Naive B cell (primary cell): ENCODE measurements around the gene ZFR2. TPM values are rescaled to one million over a fixed set of nuclear protein-coding genes. Genes with fewer than 3 reads are reported as not detected.
A peak's percentile ranks its signal among the peaks of the same experiment; 100 is the strongest.
"Not testable (repeated sequence)": the region's sequence is repeated elsewhere in the genome, so short reads cannot be mapped to it uniquely, and the experiment has no call there.

ENCODE experiments used
- ATAC-seq, 2 donors: fragments of 150-1000 bp; cut with Tn5 transposase; 2 replicates each; pipeline ENCODE4 v1.10.0; 2021; ENCODE audit warnings: low read depth in 2 of 2, mild to moderate bottlenecking in 2 of 2, moderate library complexity in 2 of 2
- DNase-seq: peaks from one replicate; pipeline ENCODE4 v3.0.0; 2022
- H3K27ac Mint-ChIP-seq, 6 donors: one replicate each; pipeline ENCODE4 v1.8.0; 2020 to 2022; ENCODE audit warnings: mild to moderate bottlenecking in 6 of 6, mixed read lengths in 6 of 6, moderate library complexity in 5 of 6, inconsistent platforms in 2 of 6
- H3K27me3 Mint-ChIP-seq, 3 donors: one replicate each; pipeline ENCODE4 v1.8.0; 2021 to 2022; ENCODE audit warnings: mixed read lengths in 3 of 3, mild to moderate bottlenecking in 1 of 3
- H3K36me3 Mint-ChIP-seq, 2 donors: one replicate each; pipeline ENCODE4 v1.8.0; 2020 to 2022; ENCODE audit warnings: mixed read lengths in 2 of 2, inconsistent platforms in 1 of 2, mild to moderate bottlenecking in 1 of 2
- H3K4me1 Mint-ChIP-seq, 3 donors: one replicate each; pipeline ENCODE4 v1.8.0; 2020 to 2022; ENCODE audit warnings: mixed read lengths in 3 of 3, inconsistent platforms in 1 of 3, mild to moderate bottlenecking in 1 of 3, moderate library complexity in 1 of 3
- H3K4me3 Mint-ChIP-seq, 8 donors: one replicate each; pipeline ENCODE4 v1.8.0; 2020 to 2022; ENCODE audit warnings: mild to moderate bottlenecking in 8 of 8, mixed read lengths in 8 of 8, moderate library complexity in 8 of 8, inconsistent platforms in 2 of 8
- H3K9me3 Mint-ChIP-seq, 7 donors: one replicate each; pipeline ENCODE4 v1.8.0; 2020 to 2022; ENCODE audit warnings: mixed read lengths in 7 of 7, mild to moderate bottlenecking in 5 of 7, inconsistent platforms in 2 of 7, moderate library complexity in 1 of 7
- polyA plus RNA-seq, 6 donors: library from polyadenylated mRNA; unstranded; fragments of 300-500 nt; fragmentation: Illumina TruSeq; gene quantifications; one replicate each; pipeline ENCODE4 v1.2.3, GENCODE V29; 2021; ENCODE audit warnings: low read depth in 6 of 6

Gene ZFR2
- polyA plus RNA-seq, 6 donors from 2014 or later: 0.45 to 3.5 (median 0.95) TPM; not detected in 3

DNA sequence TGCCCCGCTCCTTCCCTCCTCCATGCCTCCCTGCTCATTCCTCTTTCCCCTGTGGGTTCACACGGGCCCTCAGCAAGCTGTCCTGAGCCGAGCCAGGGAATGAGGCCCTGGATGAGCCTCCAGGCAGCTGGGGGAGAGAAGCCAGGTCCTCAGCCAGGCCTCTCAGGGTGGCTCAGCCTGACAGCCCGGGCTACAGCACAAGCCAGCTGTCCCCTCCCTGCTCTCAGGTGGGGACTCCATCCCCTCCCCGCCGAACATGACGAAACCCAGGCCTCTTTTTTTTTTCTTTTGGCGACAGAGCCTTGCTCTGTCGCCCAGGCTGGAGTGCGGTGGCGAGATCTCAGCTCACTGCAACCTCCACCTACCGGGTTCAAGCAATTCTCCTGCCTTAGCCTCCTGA, 42.7 kb downstream of the ZFR2 start:
- no peaks in the 10 kb centered on the region for H3K9me3 Mint-ChIP-seq
- ATAC-seq (no peak), DNase-seq (no peak)
- H3K4me3 Mint-ChIP-seq: peak overlapping the region in 1 of 8 donors; percentile 9
- peaks cover 0 to 29% (median 5%) of the 10 kb centered on the region in 3 donors for H3K27me3 Mint-ChIP-seq
- no peak overlapping the region for H3K27ac Mint-ChIP-seq
- H3K36me3 Mint-ChIP-seq: no peaks in the 10 kb centered on the region
- peaks cover 6 to 8% (median 7%) of the 10 kb centered on the region in 3 donors for H3K4me1 Mint-ChIP-seq

DNA sequence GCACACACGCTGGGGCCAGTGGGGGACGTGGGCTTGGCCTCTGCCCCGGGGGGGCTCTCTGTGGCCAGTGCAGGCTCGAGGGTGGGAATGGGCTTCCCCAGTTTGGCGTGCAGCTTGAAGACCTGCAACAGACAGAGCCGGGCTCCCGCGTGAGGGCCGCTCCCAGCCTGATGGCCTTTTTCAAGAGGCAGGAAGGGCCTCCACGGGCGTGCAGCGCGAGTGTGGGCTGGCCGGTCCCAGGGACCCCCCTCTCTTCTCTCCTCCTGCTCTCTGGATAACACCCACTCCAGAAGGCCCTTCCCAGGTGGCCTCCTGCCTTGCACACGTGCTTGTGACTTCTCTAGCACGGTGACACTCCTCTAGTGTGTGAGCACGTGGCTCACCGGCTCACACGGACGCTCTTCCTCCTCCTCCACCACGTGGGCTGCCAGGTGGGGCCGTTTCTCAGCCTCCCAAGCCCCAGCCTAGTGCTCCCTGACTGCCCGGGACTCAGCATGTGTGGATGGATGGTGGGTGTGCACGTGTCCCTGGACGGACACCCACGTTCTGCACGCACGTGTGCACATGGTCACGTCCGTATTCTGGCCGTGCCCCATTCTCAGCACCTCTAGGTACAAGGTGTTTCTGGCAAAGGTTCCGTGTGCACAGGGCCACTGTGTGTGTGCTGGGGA, 43.4 kb downstream of the ZFR2 start:
- Mint-ChIP-seq H3K9me3 (no peaks in the 10 kb centered on the region), H3K4me3 (no peak overlapping the region), H3K27ac (no peak overlapping the region), H3K4me1 (peaks cover 6 to 8% (median 8%) of the 10 kb centered on the region in 3 donors), H3K36me3 (no peaks in the 10 kb centered on the region), H3K27me3 (peaks cover 0 to 22% (median 0%) of the 10 kb centered on the region in 3 donors)
- DNase-seq (no peak), ATAC-seq (no peak)

DNA sequence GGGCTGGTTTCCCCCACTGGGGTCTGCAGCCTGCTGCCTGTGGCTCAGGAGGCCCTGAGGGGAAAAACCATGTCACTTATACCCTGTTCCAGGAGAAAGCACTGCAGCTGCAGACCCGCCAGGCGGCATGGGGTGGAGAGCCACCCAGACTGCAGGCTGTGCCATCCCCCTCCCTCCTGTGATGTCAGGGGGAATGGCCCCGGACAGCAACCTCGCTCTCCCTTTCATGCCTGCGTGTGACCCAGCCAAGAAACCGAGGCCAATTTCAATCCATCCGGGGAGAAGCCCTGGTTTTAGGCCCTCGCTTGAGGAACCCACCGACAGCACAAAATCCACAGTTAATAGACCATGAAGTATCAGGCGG, 45.5 kb downstream of the ZFR2 start:
- peaks cover 6 to 22% (median 11%) of the 10 kb centered on the region in 3 donors for H3K4me1 Mint-ChIP-seq
- H3K9me3 Mint-ChIP-seq: no peaks in the 10 kb centered on the region
- peaks cover 0 to 13% (median 0%) of the 10 kb centered on the region in 3 donors for H3K27me3 Mint-ChIP-seq
- no peak overlapping the region for H3K4me3 Mint-ChIP-seq
- ATAC-seq (no peak), DNase-seq (no peak)
- H3K27ac Mint-ChIP-seq: no peak overlapping the region
- no peaks in the 10 kb centered on the region for H3K36me3 Mint-ChIP-seq

DNA sequence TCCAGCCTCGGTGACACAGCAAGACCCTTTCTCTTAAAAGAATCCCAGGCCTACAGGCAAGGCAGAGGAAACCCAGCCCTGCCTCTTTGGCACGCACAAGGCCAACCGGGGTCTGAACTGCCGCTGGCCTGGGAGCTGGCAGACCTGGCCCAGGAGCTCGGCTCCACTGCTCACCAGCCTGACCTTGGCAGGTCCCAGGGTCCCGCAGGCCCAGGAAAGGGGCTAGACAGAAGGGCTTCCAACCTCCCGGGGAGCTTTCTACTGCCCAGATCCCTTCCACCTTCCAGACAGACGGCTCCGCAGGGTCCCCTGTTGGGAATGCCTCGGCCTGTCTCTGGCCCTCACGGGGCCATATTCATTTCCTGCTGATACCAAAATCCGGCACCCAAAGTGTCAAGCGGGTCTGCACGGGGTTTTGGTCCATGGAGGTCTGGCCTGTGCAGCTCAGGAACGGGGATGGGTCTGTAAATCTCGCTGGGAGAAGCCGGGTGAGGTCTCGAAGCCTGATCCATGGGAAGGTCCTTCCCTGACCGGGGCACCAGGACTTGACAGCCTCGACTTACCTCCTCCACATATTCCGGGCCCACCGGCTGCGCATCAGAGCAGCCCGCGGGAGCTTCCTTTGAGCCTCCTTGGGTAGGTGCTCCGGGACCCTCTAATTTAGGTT, 46.0 kb downstream of the ZFR2 start:
- Mint-ChIP-seq H3K4me1 (peaks cover 7 to 22% (median 16%) of the 10 kb centered on the region in 3 donors), H3K27me3 (peaks cover 0 to 13% (median 0%) of the 10 kb centered on the region in 3 donors), H3K9me3 (no peaks in the 10 kb centered on the region), H3K27ac (no peak overlapping the region), H3K4me3 (no peak overlapping the region), H3K36me3 (no peaks in the 10 kb centered on the region)
- ATAC-seq: no peak
- DNase-seq: no peak

DNA sequence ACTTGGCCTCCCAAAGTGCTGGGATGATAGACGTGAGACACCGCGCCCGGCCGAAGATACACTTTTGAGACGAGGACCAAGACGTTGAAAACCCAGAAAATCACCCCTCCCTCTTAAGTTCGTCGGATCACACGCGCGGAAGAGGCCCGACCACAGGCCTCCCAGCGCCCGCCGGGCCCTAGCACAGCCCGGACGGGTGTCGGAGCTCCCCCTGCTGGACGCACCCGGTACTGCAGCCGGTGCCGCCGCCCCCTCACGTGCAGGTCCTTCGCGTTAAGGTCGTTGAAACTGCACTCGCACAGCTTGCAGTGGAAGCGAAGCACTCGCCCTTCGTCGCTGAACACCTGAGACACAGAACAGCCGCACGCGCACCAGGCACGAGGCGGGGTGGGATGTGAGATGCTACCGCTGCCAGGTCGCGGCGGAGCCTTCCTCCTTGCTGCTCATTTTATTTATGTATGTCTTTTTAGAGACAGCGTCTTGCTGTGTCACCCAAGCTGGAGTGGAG, 46.9 kb downstream of the ZFR2 start:
- Mint-ChIP-seq H3K4me1 (peaks cover 9 to 22% (median 18%) of the 10 kb centered on the region in 3 donors), H3K27ac (peak overlapping the region; percentile 43 to 92 (median 82)), H3K27me3 (peaks cover 0 to 13% (median 0%) of the 10 kb centered on the region in 3 donors), H3K36me3 (no peaks in the 10 kb centered on the region), H3K9me3 (no peaks in the 10 kb centered on the region), H3K4me3 (peak overlapping the region; percentile 24 to 72 (median 32))
- peak; percentile 90 to 96 for ATAC-seq
- peak; percentile 83 for DNase-seq

DNA sequence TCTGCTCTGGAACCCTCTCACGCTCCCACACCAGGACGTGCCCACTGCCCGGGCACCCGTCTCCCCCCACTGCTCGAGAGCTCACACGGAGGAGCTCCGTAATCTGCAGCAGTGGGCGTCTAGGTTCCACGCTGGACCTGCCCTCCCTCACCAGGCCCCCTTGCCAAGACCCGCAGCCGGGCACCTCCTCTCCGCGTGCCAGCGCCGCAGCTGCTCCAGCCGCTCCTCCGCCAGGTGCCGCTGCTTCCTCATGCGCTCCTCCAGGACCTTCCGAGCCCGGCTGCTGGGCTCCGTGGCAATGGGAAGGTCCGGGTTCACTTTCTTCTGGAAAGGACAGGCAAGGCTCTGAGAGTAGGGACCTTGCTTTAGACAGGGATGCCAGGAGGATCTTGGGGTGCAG, 47.7 kb downstream of the ZFR2 start:
- Mint-ChIP-seq H3K4me1 (peaks cover 9 to 22% (median 18%) of the 10 kb centered on the region in 3 donors), H3K9me3 (no peaks in the 10 kb centered on the region), H3K36me3 (no peaks in the 10 kb centered on the region), H3K4me3 (no peak overlapping the region), H3K27me3 (peaks cover 0 to 9% (median 0%) of the 10 kb centered on the region in 3 donors), H3K27ac (no peak overlapping the region)
- no peak for ATAC-seq
- DNase-seq: no peak

DNA sequence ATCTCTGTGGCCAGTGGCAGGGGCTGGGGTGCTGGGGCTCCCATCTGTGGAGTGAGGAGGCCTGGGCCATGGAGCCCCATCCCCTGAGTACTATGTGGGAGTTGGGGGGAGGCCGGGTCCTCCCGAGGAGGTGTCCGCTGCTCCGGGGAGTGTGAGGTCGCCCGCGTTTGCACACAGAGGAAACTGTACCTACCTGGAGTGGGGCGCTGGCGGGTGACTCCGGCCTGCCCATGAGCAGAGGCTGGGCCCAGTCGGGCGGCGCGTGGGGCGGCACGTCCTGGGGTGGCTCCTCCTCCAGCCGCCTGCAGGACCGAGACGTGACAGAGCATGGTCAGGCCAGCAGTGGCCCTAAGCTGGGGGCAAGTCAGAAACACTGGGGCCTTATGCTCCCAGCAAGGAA, 48.8 kb downstream of the ZFR2 start:
- no peaks in the 10 kb centered on the region for H3K9me3 Mint-ChIP-seq
- H3K36me3 Mint-ChIP-seq: no peaks in the 10 kb centered on the region
- H3K27ac Mint-ChIP-seq: no peak overlapping the region
- ATAC-seq (no peak), DNase-seq (no peak)
- H3K4me1 Mint-ChIP-seq: peaks cover 9 to 23% (median 18%) of the 10 kb centered on the region in 3 donors
- no peaks in the 10 kb centered on the region for H3K27me3 Mint-ChIP-seq
- no peak overlapping the region for H3K4me3 Mint-ChIP-seq

DNA sequence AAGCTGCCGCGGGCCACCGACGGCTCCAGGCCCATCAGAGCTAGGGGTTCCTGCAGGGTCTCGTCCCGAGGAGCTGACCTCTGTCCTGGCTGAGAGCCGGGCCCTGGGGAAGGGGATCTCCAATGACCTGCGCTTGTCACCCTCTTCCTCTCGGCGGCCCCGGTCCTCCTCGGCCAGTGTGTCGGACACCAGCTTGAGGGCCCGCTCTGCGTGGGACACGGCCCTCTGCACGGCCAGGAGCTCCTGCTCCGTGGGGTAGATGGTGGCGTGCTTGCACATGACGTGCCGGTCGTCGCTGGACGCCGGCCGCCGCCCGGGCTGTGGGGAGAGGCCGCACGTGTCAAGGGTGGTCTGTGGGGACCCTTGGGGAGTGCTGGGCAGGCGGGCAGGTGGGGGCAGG, 49.9 kb downstream of the ZFR2 start:
- H3K36me3 Mint-ChIP-seq: no peaks in the 10 kb centered on the region
- H3K27ac Mint-ChIP-seq: no peak overlapping the region
- no peaks in the 10 kb centered on the region for H3K9me3 Mint-ChIP-seq
- DNase-seq (no peak), ATAC-seq (no peak)
- H3K27me3 Mint-ChIP-seq: no peaks in the 10 kb centered on the region
- no peak overlapping the region for H3K4me3 Mint-ChIP-seq
- H3K4me1 Mint-ChIP-seq: peaks cover 15 to 33% (median 26%) of the 10 kb centered on the region in 3 donors

DNA sequence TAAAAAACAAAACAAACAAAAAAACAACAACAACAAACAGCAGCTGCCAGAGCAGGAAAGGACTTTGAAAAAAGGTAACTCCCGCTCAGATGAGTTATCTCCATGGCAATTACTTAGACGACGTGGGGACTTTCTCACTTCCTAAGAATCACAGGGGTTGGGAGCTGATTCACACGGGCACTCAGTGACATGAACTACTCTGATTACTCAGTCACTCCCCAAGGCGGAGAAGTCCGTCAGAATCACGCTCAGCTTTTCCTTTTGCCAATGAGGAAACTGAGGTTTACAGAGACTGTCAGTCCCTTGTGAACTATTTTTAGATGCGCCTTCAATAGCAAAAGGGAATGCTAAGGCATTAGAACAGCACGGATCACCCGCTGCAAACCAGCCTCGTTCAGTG, 50.4 kb downstream of the ZFR2 start:
- H3K9me3 Mint-ChIP-seq: no peaks in the 10 kb centered on the region
- DNase-seq (no peak), ATAC-seq (no peak)
- peaks cover 18 to 38% (median 30%) of the 10 kb centered on the region in 3 donors for H3K4me1 Mint-ChIP-seq
- no peaks in the 10 kb centered on the region for H3K27me3 Mint-ChIP-seq
- peak overlapping the region in 2 of 6 donors; percentile 34 to 47 for H3K27ac Mint-ChIP-seq
- H3K36me3 Mint-ChIP-seq: no peaks in the 10 kb centered on the region
- H3K4me3 Mint-ChIP-seq: no peak overlapping the region

DNA sequence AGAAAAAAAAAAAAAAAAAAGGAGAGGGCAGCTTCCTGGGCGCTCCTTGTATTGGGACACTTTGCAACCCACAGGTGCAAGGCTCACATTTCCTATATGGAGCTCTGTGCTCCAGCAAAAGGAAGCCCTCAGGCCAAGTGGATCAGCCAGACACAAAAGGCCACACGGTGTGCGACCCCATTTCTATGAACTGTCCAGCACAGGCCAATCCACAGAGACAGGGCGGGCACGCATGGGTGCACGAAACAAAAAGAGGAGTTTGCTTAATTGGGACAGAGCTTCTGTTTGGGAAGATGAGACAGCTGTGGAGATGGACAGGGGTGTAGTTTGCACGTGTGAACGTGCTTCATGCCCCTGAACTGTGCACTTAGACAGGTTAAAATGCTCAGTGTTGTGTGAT, 51.1 kb downstream of the ZFR2 start:
- peak overlapping the region in 1 of 8 donors; percentile 72 for H3K4me3 Mint-ChIP-seq
- H3K27ac Mint-ChIP-seq: peak overlapping the region in 3 of 6 donors; percentile 8 to 76 (median 49)
- DNase-seq: no peak
- no peaks in the 10 kb centered on the region for H3K9me3 Mint-ChIP-seq
- no peaks in the 10 kb centered on the region for H3K36me3 Mint-ChIP-seq
- no peak for ATAC-seq
- peaks cover 24 to 43% (median 36%) of the 10 kb centered on the region in 3 donors for H3K4me1 Mint-ChIP-seq
- no peaks in the 10 kb centered on the region for H3K27me3 Mint-ChIP-seq

DNA sequence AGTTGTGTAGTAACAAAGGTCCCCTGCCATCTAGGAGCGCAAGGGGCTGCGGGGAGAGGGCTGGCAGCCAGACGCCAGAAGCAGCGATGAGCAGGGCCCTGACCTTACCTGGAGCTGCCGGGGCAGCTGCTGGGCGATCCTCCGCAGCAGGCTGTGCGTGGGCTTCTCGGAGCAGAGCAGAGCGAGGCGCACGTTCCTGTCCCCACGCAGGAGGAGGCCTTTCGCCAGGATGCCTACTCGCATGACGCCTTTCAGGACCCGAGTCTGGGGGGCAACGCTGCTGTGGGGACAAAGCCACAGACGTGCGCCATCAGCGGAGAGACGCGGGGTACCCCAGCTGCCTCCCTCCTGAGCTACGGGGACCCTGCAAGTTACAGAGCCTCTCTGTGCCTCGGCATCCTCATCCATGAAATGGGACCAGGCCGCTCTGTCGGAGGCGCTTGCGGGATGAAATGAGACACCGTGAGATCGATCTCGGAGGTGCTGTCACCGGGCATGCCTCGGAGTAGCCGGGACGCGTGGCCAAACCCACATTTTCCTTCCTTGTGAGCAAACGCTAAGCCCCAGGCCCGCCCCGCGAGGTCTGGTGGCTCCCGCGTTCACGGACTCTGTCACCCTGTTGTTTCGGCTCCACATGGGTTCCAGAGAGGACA, 52.1 kb downstream of the ZFR2 start:
- no peaks in the 10 kb centered on the region for H3K27me3 Mint-ChIP-seq
- no peak for ATAC-seq
- peak overlapping the region in 1 of 6 donors; percentile 36 for H3K27ac Mint-ChIP-seq
- no peak for DNase-seq
- peaks cover 25 to 46% (median 39%) of the 10 kb centered on the region in 3 donors for H3K4me1 Mint-ChIP-seq
- H3K4me3 Mint-ChIP-seq: no peak overlapping the region
- peaks cover 0 to 4% (median 0%) of the 10 kb centered on the region in 7 donors for H3K9me3 Mint-ChIP-seq
- no peaks in the 10 kb centered on the region for H3K36me3 Mint-ChIP-seq

DNA sequence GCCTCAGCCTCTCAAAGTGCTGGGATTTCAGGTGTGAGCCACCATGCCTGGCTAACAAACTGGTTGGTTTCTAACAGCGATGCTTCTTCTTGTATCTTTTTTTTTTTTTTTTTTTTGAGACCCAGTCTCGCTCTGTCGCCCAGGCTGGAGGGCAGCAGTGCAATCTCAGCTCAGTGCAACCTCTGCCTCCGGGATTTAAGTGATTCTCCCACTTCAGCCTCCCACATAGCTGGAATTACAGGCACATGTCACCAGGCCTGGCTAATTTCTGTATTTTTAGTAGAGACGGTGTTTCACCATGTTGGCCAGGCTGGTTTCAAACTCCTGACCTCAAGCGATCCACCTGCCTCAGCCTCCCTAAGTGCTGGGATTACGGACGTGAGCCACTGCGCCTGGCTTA, 52.7 kb downstream of the ZFR2 start:
- H3K27me3 Mint-ChIP-seq, H3K27ac Mint-ChIP-seq, ATAC-seq, H3K9me3 Mint-ChIP-seq, H3K36me3 Mint-ChIP-seq, DNase-seq: not testable (repeated sequence)
- Mint-ChIP-seq H3K4me1 (peaks cover 25 to 45% (median 36%) of the 10 kb centered on the region in 3 donors), H3K4me3 (peak overlapping the region in 1 of 8 donors; percentile 32)

DNA sequence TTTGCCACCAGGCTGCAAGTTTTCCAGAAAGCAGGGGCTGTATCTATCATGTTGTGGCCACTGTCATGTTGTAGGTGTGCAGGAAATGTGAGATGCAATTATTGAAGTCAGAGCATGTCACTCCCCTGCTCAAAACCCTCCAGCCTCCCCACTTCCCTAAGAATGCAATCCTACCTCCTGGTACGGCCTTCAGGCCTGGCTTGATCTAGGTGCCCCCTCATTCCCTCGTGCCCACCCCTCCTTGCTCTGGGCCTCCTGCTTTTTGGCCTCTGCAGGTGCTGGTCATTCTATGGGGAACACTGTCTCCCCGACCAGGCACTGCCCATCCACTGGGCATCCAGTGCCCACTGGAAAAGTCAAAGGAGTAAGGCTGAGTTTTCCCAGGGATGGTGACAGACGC, 54.2 kb downstream of the ZFR2 start:
- Mint-ChIP-seq H3K27me3 (no peaks in the 10 kb centered on the region), H3K9me3 (peaks cover 0 to 4% (median 0%) of the 10 kb centered on the region in 7 donors), H3K36me3 (no peaks in the 10 kb centered on the region), H3K4me1 (peaks cover 29 to 49% (median 48%) of the 10 kb centered on the region in 3 donors), H3K27ac (peak overlapping the region in 5 of 6 donors; percentile 7 to 99 (median 94)), H3K4me3 (peak overlapping the region in 4 of 8 donors; percentile 27 to 66 (median 52))
- ATAC-seq (no peak), DNase-seq (no peak)
